Effector memory CD4-positive, alpha-beta T cell (primary cell): ENCODE data around the gene PRRG2.

ENCODE experiments used
- DNase-seq, 3 donors: peaks; one replicate each; pipeline ENCODE4 v3.0.0-alpha.2; 2020
- H3K27ac ChIP-seq: 2 replicates; pipeline ENCODE4 v1.7.0; 2013; ENCODE audit warnings: mild to moderate bottlenecking, low read length, moderate library complexity; ENCODE audit not compliant: insufficient read depth, poor library complexity, severe bottlenecking
- H3K27me3 ChIP-seq: replicated peaks from 2 replicates; pipeline ENCODE4 v1.7.0; 2013; ENCODE audit warnings: mild to moderate bottlenecking, low read length; ENCODE audit not compliant: insufficient read depth, control insufficient read depth, poor library complexity, severe bottlenecking
- H3K36me3 ChIP-seq: 2 replicates; pipeline ENCODE4 v1.7.0; 2013; ENCODE audit warnings: mild to moderate bottlenecking, low read length, moderate library complexity; ENCODE audit not compliant: control insufficient read depth, insufficient read depth
- H3K4me1 ChIP-seq: 2 replicates; pipeline ENCODE4 v1.7.0; 2013; ENCODE audit warnings: low read length, mild to moderate bottlenecking; ENCODE audit not compliant: control insufficient read depth, insufficient read depth, poor library complexity, severe bottlenecking
- H3K4me3 ChIP-seq: 2 replicates; pipeline ENCODE4 v1.7.0; 2013; ENCODE audit warnings: low read length, low read depth, mild to moderate bottlenecking; ENCODE audit not compliant: insufficient read depth, poor library complexity, severe bottlenecking
- H3K9me3 ChIP-seq: 2 replicates; pipeline ENCODE4 v1.7.0; 2013; ENCODE audit warnings: mild to moderate bottlenecking, low read length, moderate library complexity; ENCODE audit not compliant: control insufficient read depth

PRRG2 gene

GRCh38 chr19:49570138-49570856 is 10.8 kb upstream of the PRRG2 start:
- Histone ChIP-seq H3K27me3 (no peaks in the 10 kb centered on the region), H3K4me3 (no peak overlapping the region), H3K27ac (no peak overlapping the region), H3K9me3 (no peaks in the 10 kb centered on the region), H3K4me1 (peaks cover 43% of the 10 kb centered on the region), H3K36me3 (peaks cover 16% of the 10 kb centered on the region)
- DNase-seq, result peak; percentile 44 to 64 (median 57)

GRCh38 chr19:49570997-49571676 is 10.0 kb upstream of the PRRG2 start:
- no peak for DNase-seq
- no peak overlapping the region for H3K27ac ChIP-seq

DNA sequence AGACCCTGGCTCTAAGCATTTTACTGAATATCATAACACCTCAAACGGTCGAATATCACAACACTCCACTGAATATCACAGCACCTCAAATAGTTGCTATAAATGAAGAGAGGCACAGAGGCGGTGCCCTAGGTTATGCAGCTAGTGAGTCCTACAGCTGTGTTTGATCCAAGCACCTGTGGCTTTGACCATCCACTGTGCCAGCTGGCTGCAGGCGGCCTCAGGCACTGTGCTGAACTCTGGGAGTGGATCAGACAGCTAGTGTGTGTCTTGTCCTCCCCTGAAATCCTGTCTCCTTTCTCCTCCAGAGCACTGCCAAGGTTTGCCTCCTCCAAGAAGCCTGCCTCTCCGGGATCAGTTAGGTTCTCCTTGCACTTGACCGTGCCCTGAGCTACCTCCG is 8.1 kb upstream of the PRRG2 start:
- H3K4me1 ChIP-seq, result peaks cover 21% of the 10 kb centered on the region
- H3K27ac ChIP-seq, result no peak overlapping the region
- H3K9me3 ChIP-seq, result no peaks in the 10 kb centered on the region
- peaks cover 21% of the 10 kb centered on the region for H3K36me3 ChIP-seq
- no peak for DNase-seq
- no peak overlapping the region for H3K4me3 ChIP-seq
- H3K27me3 ChIP-seq, result no peaks in the 10 kb centered on the region

More at GRCh38 chr19:49570997-49571676, 10.0 kb upstream of the PRRG2 start:
- H3K9me3 ChIP-seq, result no peaks in the 10 kb centered on the region
- peaks cover 21% of the 10 kb centered on the region for H3K36me3 ChIP-seq
- no peak overlapping the region for H3K4me3 ChIP-seq
- H3K27me3 ChIP-seq, result no peaks in the 10 kb centered on the region
- H3K4me1 ChIP-seq, result peaks cover 35% of the 10 kb centered on the region

GRCh38 chr19:49573425-49573824 is 7.7 kb upstream of the PRRG2 start:
- Histone ChIP-seq H3K36me3 (peaks cover 21% of the 10 kb centered on the region), H3K9me3 (no peaks in the 10 kb centered on the region), H3K4me3 (no peak overlapping the region), H3K27me3 (no peaks in the 10 kb centered on the region), H3K4me1 (peaks cover 18% of the 10 kb centered on the region), H3K27ac (no peak overlapping the region)
- no peak for DNase-seq

DNA sequence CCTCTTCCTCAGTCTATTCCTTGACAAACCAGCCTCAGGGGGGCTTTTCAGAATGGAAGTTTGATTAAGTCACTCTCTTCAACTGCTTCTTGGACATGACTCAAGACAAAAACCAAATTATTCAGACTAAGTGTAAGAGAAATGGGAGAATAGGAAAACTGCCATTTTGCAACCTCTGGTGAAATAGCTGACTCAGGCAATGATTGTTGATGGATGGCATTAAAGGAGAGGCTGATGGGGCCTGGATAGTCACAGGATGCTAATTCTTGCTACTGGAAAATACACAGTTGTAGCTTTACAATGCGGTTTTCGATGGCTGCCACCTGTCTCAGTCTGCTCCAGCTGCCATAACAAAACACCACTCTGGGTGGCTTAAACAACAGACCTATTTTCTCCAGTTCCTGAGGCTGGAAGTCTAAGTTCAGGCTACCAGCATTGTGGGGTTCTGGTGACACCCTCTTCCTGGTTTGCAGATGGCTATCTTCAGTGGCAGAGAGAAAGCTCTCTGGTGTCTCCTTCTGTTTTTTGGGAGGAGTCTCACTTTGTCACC is 6.8 kb upstream of the PRRG2 start:
- Histone ChIP-seq H3K27ac (no peak overlapping the region), H3K4me3 (no peak overlapping the region), H3K4me1 (peaks cover 21% of the 10 kb centered on the region), H3K36me3 (peaks cover 21% of the 10 kb centered on the region), H3K27me3 (no peaks in the 10 kb centered on the region), H3K9me3 (no peaks in the 10 kb centered on the region)
- no peak for DNase-seq

DNA sequence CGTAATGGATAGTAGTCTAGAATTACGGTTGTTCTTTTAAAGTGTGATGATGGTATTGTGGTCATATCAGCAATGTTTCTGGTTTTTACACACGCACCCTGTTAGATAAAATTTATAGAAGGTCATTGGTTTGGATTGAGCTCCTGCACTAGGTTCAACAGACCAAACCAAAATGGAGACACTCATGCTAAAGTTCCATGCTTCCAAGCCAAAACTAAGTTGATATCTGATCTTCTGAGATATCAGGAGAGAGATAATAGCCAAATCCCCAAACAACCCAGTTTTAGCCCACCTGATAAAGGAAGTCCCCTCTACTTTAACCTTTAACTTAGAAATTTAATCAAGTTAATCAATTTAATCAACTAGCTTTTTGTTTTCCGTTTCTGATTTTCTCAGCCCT is 1.9 kb upstream of the PRRG2 start:
- DNase-seq, result no peak
- H3K27ac ChIP-seq, result peak overlapping the region; percentile 68
- H3K36me3 ChIP-seq, result peaks cover 11% of the 10 kb centered on the region
- no peaks in the 10 kb centered on the region for H3K9me3 ChIP-seq
- H3K4me3 ChIP-seq, result no peak overlapping the region
- H3K4me1 ChIP-seq, result peaks cover 18% of the 10 kb centered on the region
- no peaks in the 10 kb centered on the region for H3K27me3 ChIP-seq

GRCh38 chr19:49579947-49580263 is 1.2 kb upstream of the PRRG2 start:
- Histone ChIP-seq H3K9me3 (no peaks in the 10 kb centered on the region), H3K4me1 (peaks cover 18% of the 10 kb centered on the region), H3K36me3 (peaks cover 7% of the 10 kb centered on the region), H3K27ac (peak overlapping the region; percentile 68), H3K27me3 (no peaks in the 10 kb centered on the region), H3K4me3 (peak overlapping the region; percentile 64)
- no peak for DNase-seq

DNA sequence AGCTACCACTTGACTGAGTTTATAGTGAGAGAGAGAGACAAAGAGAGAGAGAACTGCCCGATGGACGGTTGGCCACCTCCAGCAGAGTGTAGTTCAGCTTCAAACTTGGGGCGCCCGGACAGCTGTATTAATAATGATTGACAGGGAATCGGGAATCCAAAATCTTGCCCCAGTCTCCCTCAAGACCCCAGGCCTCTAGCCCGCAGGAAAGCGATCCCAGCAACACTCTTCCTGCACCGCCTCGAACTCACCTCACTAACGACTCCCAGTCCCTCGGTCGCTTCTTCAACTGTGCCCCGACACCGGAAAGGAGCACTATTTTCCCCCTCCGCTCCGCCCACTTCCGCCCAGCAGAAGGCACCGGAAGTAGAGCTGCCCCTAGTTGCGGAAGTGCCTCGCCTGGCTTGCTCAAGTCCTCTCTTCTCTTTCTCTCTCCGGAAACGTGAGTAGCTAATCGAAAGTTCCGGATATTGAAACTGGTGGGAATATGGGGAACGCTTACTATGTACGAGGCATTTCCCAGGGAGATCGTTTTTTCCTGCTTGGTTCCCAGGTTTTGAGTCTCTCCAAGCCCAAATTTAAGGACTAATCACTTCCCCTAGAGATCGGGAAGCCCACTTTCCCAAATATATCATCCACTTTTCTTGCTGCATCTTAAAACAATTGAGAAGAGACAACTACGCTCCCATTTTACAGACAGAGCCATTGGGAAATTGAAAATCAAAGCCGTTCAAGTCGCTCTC is 681 bp upstream of the PRRG2 start, which contains the start of gene NOSIP:
TSS of gene NOSIP (minus strand) at position 293 of the 743 bp plus-strand sequence. CDS start 19,865 bp downstream, outside the sequence.
- Histone ChIP-seq H3K27ac (peak within 1 kb of the TSS; percentile 68), H3K4me3 (peak within 1 kb of the TSS; percentile 64), H3K36me3 (peaks cover 4% of the 10 kb centered on the region), H3K27me3 (no peaks in the 10 kb centered on the region), H3K4me1 (peaks cover 18% of the 10 kb centered on the region), H3K9me3 (no peaks in the 10 kb centered on the region)
- DNase-seq, result peak; percentile 91 to 94 (median 91)

DNA sequence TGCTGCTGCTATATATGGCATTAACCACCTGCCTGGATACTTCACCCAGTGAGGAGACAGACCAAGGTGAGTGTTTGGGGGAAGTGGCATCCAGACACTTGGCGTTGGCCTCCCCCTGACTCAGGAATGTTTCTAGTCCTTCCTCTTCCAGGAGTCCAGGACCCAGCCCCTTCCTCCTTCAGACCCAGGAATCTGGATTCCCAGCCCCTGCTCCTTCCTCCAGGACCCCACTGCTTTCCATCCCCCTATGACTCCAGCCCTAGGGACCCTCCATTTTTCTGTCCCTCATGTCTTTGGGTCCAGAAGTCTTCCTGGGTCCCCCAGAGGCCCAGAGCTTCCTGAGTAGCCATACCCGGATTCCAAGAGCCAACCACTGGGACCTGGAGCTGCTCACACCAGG is 2.1 kb downstream of the PRRG2 start:
- no peak for DNase-seq
- Histone ChIP-seq H3K4me3 (no peak overlapping the region), H3K9me3 (no peaks in the 10 kb centered on the region), H3K27me3 (no peaks in the 10 kb centered on the region), H3K27ac (no peak overlapping the region), H3K36me3 (no peaks in the 10 kb centered on the region), H3K4me1 (peaks cover 18% of the 10 kb centered on the region)
